ENCODE data around the gene SNTG2.
"Not testable (repeated sequence)": the region's sequence is repeated elsewhere in the genome, so short reads cannot be mapped to it uniquely, and the experiment has no call there.

SNTG2 gene

DNA sequence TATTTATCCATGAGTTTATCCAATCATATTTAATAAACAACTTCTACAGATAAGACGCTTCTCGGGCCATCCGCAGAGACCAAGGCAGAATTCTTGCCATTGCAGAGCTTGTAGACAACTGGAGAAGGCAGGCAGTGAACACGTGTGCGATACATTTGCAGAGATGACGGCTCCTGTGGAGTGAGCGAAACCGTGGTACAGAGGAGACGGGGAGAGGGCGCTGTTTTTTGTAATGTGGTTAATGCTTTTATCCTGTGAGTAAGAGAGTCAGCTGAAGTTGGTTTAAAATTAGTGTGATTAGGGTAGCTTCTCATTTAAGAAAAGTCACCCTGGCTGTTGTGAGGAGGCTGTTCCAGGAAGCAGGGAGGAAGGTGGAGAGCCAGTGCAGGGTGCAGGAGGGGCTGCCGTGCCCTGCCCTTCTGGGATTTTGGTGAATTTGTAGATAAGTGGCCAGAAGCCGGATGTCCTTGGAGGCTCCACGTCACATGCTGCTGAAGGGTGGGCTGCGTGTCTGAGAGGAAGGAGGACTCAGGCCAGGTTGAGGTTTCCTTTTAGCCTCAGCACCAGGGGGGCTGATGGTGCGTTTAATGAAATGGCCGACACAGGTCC lies 151.4 kb downstream of the SNTG2 start:
- no peak for DNase-seq

DNA sequence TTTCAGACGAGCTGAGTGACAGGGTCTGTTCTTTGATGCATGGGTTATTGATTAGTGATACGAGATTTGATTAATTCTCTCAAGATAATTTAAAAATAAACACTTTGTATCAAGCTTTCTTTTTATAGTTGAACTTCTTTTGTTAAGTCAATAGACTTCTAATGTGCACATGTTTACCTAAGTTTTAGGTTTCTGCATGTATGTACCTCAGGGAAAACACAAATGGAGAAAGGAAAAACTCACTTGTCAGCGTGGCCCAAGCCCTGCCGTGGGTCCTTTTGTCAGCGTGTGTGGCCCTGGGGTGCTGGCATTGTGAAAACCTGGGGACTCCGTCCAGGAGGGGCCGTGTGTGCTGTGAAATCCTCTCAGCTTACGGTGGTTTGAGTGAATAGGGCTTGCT lies 153.7 kb downstream of the SNTG2 start:
- no peak for DNase-seq

DNA sequence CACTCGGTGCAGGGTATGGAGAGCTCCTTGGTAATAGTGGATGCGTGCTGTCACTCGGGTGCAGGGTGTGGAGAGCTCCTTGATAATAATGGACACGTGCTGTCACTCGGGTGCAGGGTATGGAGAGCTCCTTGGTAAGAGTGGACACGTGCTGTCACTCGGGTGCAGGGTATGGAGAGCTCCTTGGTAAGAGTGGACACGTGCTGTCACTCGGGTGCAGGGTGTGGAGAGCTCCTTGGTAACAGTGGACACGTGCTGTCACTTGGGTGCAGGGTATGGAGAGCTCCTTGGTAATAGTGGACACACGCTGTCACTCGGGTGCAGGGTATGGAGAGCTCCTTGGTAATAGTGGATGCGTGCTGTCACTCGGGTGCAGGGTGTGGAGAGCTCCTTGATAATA lies 155.7 kb downstream of the SNTG2 start:
- DNase-seq = not testable (repeated sequence)

DNA sequence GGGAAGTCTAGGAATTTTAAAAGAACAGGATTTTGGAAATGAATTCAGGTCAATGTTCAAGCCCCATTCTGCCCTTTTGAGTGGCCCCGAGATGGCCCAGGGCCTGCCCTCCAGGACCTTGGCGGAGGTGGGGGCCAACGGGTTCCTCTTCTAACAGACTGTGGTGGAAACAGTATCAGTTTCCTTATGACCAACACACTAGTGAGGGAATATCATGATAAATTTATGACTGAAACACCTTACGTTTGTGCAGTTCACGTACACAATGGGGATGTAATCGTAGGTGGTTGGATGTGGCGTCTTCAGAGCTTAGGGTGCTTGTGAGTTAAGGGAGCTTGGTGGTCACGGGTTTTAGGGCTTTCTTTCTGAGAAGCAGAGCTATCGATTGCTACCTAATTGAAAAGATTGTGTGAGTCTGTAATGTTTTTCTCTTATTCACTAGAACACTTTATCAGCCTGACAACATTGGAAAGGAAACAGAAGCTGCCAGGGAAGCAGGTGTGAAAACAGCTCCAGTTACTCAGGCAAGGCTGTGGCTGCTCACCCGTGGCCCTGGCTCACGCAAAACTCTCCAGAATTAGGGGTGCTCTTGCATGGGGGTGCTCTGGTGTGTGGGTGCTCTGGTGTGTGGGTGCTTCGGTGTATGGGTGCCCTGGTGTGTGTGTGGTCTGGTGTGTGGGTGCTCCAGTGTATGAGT lies 165.3 kb downstream of the SNTG2 start:
- no peak for DNase-seq

DNA sequence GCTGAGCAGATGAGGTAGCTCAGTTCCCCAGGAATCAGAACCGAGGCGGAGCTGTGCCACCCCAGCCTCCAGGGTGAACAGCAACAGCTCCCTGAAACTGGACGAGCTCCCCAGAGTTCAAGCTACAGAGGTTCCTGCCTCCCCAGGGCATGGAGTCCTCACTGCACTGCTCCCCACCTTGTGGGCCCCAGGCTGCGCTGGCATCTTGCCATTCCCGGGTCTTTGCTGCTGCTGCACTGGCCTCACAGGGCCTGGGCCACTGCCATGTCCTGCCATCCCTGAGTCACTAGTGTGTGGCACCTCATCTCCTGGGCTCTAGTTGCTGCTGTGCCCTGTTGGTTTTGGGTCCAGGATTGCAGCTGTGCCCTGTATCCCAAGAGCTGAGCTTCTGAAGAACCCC lies 166.9 kb downstream of the SNTG2 start:
- no peak for DNase-seq

DNA sequence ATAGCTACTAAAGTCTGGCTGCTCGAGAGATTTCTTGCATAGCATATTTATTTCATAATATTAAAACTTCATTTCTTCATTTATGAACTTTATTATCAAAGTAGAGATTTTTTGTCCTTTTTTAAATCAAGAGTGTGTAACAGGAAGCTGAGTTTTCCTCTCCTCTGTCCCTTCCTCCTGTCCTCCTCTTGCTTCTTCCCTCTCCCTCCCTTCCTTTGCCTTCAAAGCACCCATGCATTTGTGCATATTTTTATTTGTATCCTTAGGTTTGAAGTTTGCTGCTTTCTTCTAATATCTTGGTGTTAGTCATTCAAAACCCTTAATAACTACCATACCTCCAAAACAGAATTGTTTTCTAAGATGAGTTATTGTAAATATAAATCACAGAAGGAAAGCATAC lies 174.6 kb downstream of the SNTG2 start:
- DNase-seq = no peak

DNA sequence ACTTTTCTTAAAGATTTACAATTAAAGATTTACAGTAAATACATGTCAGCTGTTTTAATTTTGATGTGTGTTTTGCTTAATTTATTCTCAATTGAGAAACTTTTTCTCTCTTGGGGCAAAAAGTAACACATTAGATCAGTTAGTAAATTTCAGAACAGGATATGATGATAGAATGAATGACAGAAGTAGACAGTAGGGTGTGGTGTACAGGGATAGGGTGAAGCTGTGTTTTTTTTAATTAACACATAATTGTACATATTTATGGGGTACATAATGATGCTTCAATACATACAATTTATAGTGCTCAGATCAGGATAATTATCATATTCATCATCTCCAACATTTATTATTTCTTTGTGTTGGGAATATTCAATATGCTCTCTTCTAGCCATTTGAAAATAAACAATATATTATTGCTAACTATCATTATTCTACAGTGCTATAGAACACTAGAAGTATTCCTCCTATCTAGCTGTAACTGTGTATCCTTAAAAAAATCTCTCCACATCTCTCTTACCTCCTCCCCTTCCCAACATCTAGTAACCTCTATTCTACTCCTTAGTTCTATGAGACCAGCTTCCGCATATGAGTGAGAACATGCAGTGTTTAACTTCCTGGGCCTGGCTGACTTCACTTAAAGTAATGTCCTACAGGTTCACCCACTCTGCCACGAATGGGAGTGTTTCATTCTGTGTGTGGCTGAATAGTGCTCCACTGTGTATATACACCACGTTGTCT lies 175.2 kb downstream of the SNTG2 start:
- no peak for DNase-seq

DNA sequence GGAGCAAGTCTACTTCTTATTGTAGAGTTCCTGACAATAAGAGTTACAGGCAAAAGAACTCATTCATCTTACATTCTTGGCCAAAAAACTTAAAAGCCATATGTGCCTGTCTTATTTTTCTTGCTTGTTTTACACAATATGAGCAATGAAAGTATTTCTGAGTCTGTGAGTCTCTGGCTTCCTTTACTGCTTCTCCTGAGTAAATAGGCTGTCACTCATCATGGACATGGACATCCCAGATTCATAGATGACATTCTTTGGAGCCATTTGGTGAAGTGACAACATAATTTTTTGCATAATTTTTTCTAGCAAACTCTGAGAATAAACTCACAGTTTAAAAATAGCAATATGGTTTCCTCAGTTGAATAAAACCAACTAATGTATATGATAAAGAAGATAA lies 179.3 kb downstream of the SNTG2 start:
- DNase-seq = no peak

DNA sequence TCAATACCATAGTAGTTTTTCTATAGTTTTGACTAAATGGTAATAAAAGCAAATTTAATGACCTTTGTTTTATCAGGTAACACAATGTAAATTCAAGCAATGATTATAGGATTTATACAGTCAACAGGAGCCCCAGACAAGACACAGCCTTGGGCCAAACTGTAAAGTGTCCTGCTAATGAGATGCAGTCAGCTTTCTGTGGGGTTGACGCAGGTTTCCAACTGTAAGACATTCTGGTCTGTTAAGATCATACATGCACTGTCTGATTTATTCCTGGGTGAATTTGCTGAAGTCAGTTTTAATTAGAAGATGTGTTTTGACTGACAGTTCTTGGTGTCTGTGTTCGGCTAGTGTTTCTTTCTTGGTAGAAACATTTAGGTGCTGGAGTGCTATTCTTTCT lies 180.3 kb downstream of the SNTG2 start:
- no peak for DNase-seq

DNA sequence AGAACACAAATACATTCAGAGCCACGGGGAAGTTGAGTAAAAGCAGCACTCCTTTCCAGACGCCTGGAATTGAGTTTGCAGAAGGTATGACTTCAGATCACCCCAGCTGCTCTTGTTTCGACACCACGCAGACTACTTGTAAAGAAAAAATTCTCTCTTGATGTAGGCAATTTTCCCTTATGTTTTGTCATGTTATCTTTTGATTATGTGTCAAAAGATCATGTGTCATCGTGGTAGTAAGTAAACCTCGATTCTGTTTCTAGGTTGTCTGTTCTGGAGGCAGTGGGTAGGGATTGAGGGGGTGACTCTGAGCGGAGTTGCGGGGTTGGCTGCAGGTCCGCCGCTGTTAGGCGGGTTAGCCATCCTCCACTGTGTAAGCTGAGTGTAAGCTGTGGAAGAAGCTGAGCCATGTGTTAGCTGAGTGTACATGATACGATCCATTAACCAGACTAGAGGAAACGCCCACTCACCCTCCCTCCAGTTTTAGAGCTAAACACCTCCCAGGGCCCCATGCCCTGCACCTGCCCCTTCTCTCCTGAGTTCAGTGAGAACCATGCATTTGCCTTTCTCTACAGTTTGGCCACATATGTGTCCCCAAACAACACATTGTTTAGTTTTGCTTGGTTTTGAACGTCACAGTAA lies 181.8 kb downstream of the SNTG2 start:
- peak; percentile 50 for DNase-seq

DNA sequence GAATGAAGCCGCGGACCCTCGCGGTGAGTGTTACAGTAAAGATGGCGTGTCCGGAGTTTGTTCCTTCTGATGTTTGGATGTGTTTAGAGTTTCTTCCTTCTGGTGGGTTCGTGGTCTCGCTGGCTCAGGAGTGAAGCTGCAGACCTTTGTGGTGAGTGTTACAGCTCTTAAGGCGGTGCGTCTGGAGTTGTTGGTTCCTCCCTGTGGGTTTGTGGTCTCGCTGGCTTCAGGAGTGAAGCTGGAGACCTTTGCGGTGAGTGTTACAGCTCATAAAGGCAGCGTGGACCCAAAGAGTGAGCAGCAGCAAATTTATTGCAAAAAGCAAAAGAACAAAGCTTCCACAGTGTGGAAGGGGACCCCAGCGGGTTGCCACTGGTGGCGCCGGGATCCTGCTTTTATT lies 183.2 kb downstream of the SNTG2 start:
- DNase-seq = not testable (repeated sequence)

DNA sequence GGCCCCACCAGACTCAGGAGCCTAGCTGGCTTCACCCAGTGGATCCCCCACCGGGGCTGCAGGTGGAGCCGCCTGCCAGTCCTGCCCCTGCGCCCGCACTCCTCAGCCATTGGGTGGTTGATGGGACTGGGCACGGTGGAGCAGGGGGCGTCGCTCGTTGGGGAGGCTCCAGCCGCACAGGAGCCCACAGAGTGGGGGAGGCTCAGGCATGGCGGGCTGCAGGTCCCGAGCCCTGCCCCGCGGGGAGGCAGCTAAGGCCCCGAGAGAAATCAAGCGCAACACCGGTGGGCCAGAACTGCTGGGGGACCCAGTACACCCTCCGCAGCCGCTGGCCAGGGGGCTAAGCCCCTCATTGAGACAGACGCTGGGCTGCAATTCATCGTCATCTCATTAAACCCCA lies 184.0 kb downstream of the SNTG2 start:
- DNase-seq = no peak

DNA sequence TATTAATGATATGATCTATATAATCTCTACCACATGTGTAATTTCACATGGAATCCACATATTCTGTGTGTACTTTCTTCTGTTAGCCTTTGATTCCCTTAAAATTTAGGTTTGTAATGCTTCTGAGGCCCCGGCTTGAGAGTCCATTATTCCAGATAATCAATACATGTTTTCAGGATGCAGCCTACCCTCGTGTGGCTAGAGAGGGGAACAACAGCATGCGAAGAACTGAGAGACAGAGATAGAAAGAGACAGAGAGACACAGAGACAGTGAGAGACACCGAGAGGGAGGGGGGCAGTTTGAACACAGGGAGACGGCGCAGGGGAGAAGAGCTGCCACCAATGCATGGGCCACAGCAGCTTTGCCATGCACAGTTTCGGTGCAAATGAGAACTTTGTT lies 185.4 kb downstream of the SNTG2 start:
- no peak for DNase-seq

DNA sequence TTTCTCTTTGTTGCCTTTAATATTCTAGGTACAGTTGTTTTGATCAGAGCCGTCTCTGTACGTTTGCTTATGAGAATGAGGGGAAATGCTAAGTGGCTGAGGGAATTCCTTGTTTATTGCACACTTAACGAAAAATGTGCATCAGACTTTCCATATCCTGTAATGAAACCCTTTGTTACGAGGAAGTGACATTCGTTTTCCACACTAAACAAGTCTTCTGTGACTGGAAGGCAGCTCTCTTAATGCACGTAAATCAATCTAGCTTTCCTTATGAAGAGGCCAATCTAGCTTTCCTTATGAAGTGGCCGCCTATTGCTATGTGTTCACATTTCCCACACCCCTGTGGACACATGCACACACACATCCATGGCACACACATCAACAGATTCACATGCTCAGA lies 186.2 kb downstream of the SNTG2 start:
- no peak for DNase-seq

DNA sequence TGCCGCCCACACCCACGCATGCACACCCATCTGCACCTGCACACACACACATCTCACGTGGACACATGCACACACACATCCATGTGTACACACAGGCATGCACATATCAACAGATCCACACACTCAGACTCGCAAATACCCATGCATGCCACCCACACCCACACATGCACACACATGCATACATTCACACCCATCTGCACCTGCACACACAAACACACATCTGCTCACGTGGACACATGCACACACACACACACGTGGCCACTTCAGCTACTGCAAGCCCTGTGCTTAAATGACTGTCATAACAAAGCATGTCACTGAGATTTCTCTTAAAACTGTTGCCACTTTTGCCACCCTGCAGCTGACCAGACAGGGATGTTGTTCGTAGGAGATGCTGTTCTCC lies 186.6 kb downstream of the SNTG2 start:
- DNase-seq = no peak

DNA sequence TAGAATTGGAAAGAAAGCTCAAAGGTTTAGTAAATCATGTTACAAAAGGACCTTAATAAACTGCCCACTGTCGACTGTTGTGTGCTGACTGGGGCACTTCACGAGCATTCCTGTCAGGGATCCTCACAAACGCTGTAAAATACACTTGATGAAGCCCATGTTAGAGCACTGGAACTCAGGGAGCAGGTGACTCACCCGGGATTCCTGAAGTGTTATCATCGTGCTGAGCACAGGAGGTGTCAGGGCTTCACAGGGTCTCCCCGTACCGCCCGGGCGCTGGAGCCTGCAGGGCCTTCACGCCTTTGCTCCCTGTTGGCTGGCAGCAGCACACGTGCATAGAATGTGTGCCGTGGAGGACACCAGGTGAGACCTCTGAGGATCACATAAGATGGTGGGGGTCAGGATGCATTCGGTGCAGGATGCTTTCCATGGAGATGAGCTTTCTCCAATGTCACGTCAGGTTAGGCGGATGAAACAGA lies 187.3 kb downstream of the SNTG2 start:
- no peak for DNase-seq

DNA sequence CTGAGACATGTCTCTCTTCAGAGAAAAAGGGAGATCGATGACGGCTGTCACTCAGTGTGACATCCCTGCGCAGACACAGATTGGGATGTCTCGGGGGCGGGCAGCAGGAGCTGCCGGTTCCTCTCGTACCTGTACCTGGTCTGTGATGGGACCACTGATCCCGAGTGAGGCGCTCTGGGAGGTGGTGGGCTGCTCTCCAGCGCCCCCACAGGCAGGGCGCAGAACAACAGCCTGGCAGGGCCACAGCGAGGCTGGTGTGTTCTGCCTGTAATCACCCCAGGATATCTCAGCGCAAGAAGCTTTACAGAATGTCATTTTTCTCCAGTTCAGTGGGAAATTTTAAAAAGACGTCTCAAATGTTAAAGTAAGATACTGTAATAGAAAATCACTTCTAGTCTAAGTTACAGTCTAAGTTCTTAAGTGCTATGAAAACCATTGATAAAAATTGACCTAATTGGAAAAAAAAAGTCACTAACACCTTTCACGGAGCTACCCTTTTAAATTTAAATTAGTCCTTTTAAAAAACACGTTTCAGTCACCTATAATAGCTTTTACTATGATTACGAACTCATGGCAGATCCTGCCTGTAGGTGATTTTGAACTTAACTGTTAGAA lies 189.8 kb downstream of the SNTG2 start:
- peak; percentile 52 for DNase-seq

DNA sequence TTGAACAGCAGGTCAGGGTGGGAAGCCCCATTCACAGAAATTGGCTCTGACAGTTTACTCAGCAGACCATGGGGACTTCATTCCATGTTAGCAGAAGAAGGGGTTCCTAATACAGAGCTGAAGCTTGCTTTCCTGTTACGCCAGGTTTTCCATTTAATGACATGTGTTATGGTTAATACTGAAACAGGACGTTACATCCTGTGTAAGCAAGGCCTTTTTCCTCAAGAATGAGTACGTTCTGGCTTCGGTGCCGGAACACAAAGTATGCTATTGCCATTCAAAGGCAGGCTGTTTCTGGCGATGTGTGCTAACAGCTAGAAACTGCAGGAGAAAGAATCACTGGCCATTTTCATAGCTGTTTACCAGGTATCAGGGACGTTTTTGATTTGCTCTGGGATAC lies 190.4 kb downstream of the SNTG2 start:
- DNase-seq = no peak

DNA sequence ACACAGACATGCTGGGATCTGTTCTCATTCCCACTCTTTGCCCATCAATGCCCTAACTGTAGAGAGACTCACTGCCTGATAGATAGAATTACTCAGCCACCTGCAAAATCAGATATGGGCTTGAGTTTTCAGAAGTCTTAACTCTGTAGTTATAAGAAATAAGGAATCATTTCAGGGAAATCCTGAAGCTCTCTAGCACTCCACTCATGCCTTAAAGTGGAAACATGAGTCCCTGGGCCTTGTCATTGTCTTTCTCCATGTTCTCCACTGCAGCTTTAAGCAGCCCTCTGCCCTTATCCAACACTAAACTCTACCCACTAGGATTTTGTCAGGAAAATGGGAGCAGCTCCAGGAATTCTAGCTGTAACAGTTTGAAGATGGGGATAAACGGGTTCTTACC lies 192.5 kb downstream of the SNTG2 start:
- no peak for DNase-seq

DNA sequence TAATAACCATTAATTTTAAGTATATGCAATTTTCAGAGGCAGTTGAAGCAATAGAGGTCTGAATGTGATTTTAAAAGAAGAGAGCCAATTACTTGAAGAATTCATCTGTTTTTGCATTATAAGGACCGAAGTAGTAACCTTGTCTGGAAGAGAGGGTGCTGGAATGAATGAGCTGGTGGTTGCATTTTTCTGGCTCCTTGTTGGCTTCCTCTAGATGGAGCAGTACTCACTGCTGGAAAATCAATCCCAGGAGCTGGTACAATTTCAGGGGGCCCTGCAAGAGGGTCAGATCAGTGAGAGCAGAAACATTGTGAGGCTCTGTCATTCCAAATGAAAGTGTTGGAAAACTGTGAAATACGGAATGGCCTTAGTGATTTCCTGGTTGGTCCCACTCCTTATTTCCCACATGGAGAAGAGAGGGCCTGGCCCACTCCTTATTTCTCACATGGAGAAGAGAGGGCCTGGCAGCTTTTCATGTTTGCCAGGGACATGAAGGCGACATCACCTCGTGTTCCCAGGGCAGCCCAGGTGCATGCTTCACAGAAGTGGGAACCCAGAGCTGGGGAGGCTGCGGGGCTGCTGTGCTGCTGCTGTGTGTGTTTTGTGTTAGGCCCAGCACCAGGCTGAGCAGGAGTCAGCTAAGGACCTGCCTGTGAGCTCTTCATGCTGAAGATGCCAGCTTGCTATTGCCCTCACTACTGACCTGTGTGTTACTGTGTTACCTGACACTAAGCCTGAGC lies 197.4 kb downstream of the SNTG2 start:
- no peak for DNase-seq

DNA sequence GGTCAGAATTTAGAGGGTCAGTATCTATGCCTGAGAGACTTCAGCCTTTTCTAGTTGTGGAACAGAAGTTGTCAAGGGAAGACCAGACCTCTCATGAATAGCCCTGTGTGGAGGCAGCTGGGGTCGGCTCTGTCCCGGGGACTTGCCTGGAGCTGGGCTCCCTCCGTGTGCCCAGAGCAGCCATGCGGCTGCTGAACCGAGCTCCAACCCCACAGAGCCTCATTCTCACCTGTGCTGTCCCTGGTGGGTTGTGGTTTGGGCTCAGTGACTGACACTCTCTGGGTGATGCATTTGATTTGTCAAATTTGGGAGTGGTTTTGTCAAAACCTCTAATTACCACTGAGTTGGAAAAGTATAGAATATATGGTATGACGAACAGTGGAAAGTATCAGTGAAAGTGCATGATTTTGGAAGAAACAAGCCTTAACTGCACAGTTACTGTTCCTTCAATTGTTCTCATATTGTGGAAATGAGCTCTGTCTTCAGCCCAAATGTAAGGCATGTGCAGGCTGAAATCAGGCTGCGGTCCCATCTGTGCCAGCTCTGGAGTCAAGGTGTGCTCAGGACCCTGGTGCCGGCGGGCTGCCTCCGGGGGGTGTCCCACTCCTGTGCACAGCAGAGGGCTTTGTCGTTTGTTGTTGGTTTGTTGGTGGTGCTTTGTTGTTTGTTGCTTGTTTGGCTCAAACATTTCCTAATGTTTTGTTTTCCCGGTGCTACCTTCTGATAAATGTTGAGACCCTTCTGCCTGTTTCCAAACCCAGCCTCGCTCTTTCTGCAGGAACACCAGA lies 200.3 kb downstream of the SNTG2 start:
- DNase-seq = no peak

DNA sequence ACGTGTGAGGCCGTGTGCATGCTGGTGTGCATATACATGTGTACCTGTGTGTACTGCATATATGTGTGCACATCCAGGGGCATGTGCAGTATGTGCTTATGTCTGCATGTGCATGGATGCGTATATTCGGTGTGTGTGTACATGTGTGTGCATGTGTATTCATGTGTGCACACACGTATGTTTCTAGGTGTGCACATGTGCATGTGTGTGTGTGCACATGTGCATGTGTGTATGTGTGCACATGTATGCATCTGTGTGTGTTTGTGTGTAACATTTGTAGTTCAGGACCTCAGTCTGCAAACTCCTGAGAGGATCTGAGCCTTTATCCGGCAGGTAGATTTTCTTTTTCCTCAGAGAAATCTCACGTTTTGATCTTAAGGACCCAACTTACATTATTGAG lies 201.7 kb downstream of the SNTG2 start:
- no peak for DNase-seq

Data from activated naive CD4-positive, alpha-beta T cell treated with anti-CD3 and anti-CD28 coated beads, Interleukin-2, amount 50 U/mL, for 16 hours (primary cell).